GM12878 (cell line): Measurements from ENCODE around the gene GCLM. TPM values are rescaled to one million over a fixed set of nuclear protein-coding genes. Genes with fewer than 3 reads are reported as not detected.

Experiments
- ATAC-seq: fragments of 200-7000 bp; cut with Tn5 transposase; 3 replicates; pipeline ENCODE4 v1.9.1; 2020; ENCODE audit warnings: mild to moderate bottlenecking, moderate library complexity
- Bru-seq: library from RNA; stranded (reverse); fragments of 400-500 nt; gene quantifications from one replicate; lab custom pipeline; 2021; lab: Mats Ljungman, UMichigan
- BruChase-seq, 2 experiments: library from RNA; stranded (reverse); fragments of 400-500 nt; gene quantifications; one replicate each; lab custom pipeline; 2021; lab: Mats Ljungman, UMichigan
- BruUV-seq: library from RNA; stranded (reverse); fragments of 400-500 nt; replicated peaks from 2 replicates; lab custom pipeline; 2021; lab: Mats Ljungman, UMichigan
- CTCF ChIA-PET: fragments of 300-600 bp; sonication (Branson Sonifier 250); formaldehyde crosslinking; extraction: SDS; loops from one replicate; lab custom pipeline; 2021; ENCODE audit warnings: inconsistent platforms; lab: Yijun Ruan, JAX
- POLR2A ChIA-PET: fragments of 350-600 bp; formaldehyde crosslinking; extraction: SDS; loops from one replicate; lab custom pipeline; 2021; ENCODE audit warnings: inconsistent platforms; lab: Charles Lee
- RAD21 ChIA-PET: fragments of 300-600 bp; sonication (Branson Sonifier 250); formaldehyde crosslinking; loops from one replicate; lab custom pipeline; 2023; ENCODE audit warnings: antibody characterized with exemption; ENCODE audit not compliant: unreplicated experiment; lab: Charles Lee
- SMC1A ChIA-PET: fragments of 300-600 bp; sonication (Branson Sonifier 250); formaldehyde crosslinking; loops from one replicate; lab custom pipeline; 2023; ENCODE audit not compliant: unreplicated experiment, uncharacterized antibody; lab: Charles Lee
- DNase-seq: peaks from one replicate; pipeline ENCODE4 v3.0.0-alpha.2; 2011; ENCODE audit warnings: low read depth, low spot score
- FAIRE-seq: peaks from 3 replicates; lab custom pipeline; 2011; peaks lifted over from hg19 to GRCh38; lab: Jason Lieb, UNC
- H2AFZ ChIP-seq: 2 replicates; pipeline ENCODE4 v1.6.0; 2011; ENCODE audit warnings: low read depth, low read length, control low read depth; ENCODE audit not compliant: control insufficient read depth
- H3K27ac ChIP-seq: 2 replicates; pipeline ENCODE4 v1.5.1; 2011; ENCODE audit warnings: control low read depth; ENCODE audit not compliant: control insufficient read depth, insufficient read depth
- H3K27me3 ChIP-seq, 2 experiments: replicated peaks in 1 of 2; 2 replicates each; pipeline versions ENCODE4 v1.6.0 to v1.6.1; 2011; ENCODE audit warnings: low read length in 1 of 2; ENCODE audit not compliant: control insufficient read depth in 2 of 2, insufficient read depth in 2 of 2
- H3K36me3 ChIP-seq, 2 experiments: 2 replicates each; pipeline ENCODE4 v1.5.1; 2011; ENCODE audit warnings: low read length in 1 of 2; ENCODE audit not compliant: control insufficient read depth in 2 of 2, insufficient read depth in 2 of 2
- H3K4me1 ChIP-seq: 2 replicates; pipeline ENCODE4 v1.6.1; 2011; ENCODE audit warnings: mild to moderate bottlenecking, low read length, moderate library complexity, mixed read lengths; ENCODE audit not compliant: control insufficient read depth, insufficient read depth
- H3K4me2 ChIP-seq: 2 replicates; pipeline ENCODE4 v1.6.0; 2011; ENCODE audit warnings: control low read depth; ENCODE audit not compliant: control insufficient read depth, insufficient read depth
- H3K4me3 ChIP-seq: fragments of 200-600 bp; sonication (generic); 2 replicates; pipeline ENCODE4 v1.5.1; 2016
- H3K79me2 ChIP-seq: 2 replicates; pipeline ENCODE4 v1.6.0; 2011; ENCODE audit warnings: low read length; ENCODE audit not compliant: control insufficient read depth, insufficient read depth
- H3K9ac ChIP-seq: 2 replicates; pipeline ENCODE4 v1.8.0; 2011; ENCODE audit warnings: low read length, control low read depth, mixed read lengths; ENCODE audit not compliant: control insufficient read depth, insufficient read depth
- H3K9me3 ChIP-seq: replicated peaks from 3 replicates; pipeline ENCODE4 v1.5.1; 2011; ENCODE audit warnings: mild to moderate bottlenecking, low read length; ENCODE audit not compliant: control insufficient read depth, insufficient read depth
- H4K20me1 ChIP-seq: 2 replicates; pipeline ENCODE4 v1.6.0; 2011; ENCODE audit not compliant: control insufficient read depth, insufficient read depth
- CTCF ChIP-seq, 3 experiments: IDR thresholded peaks in 2 of 3; conservative IDR thresholded peaks in 1 of 3; 2 replicates each; pipeline ENCODE4 v1.5.1; 2011; ENCODE audit warnings: low read depth in 3 of 3, low read length in 3 of 3, mild to moderate bottlenecking in 3 of 3, control low read depth in 2 of 3, moderate library complexity in 2 of 3, inconsistent platforms in 1 of 3, mixed read lengths in 1 of 3; ENCODE audit not compliant: control insufficient read depth in 2 of 3, insufficient read depth in 1 of 3; ENCODE audit errors: extremely low read depth in 1 of 3
- GATAD2B ChIP-seq: fragments of 450-650 bp; conservative IDR thresholded peaks from 2 replicates; pipeline ENCODE4 v1.6.1; 2017; ENCODE audit warnings: low read depth, mild to moderate bottlenecking, moderate library complexity
- MXI1 ChIP-seq: fragments of 150-350 bp; IDR thresholded peaks from 2 replicates; pipeline ENCODE4 v1.6.1; 2011; ENCODE audit warnings: low read depth, mild to moderate bottlenecking, inconsistent platforms, low read length, improper control_type of control experiment
- MYC ChIP-seq: IDR thresholded peaks from 2 replicates; pipeline ENCODE4 v1.6.1; 2011; ENCODE audit warnings: mild to moderate bottlenecking, low read length, moderate library complexity, inconsistent platforms; ENCODE audit not compliant: insufficient read depth, insufficient replicate concordance, insufficient read length, severe bottlenecking
- POLR2A ChIP-seq: IDR thresholded peaks from 2 replicates; pipeline ENCODE4 v1.6.1; 2011; ENCODE audit warnings: low read depth, mild to moderate bottlenecking, low read length
- SREBF1 ChIP-seq: IDR thresholded peaks from 2 replicates; pipeline ENCODE4 v1.6.1; 2012; ENCODE audit warnings: mild to moderate bottlenecking, low read length
- TCF12 ChIP-seq: IDR thresholded peaks from 2 replicates; pipeline ENCODE4 v1.6.1; 2011; ENCODE audit warnings: low read depth, mild to moderate bottlenecking, low read length
- TCF3 ChIP-seq: IDR thresholded peaks from 2 replicates; pipeline ENCODE4 v1.6.1; 2012; ENCODE audit warnings: low read depth, mild to moderate bottlenecking, low read length, borderline replicate concordance; ENCODE audit not compliant: insufficient read depth
- WGBS: methylation state at CpG from one replicate; pipeline ENCODE4 v1.1.6; 2016; ENCODE audit warnings: low lambda C conversion rate; ENCODE audit not compliant: insufficient replicate concordance, insufficient coverage; ENCODE audit errors: missing lambda C conversion rate; 5-methylcytosine and 5-hydroxymethylcytosine counted together
- in situ Hi-C: fragments of 300-500 bp; cut with MboI; formaldehyde crosslinking; loops from 9 replicates; pipeline ENCODE4 v1.14.3; 2018; ENCODE audit warnings: mixed read lengths
- intact Hi-C: fragments of 100-400 bp; cut with micrococcal nuclease; formaldehyde crosslinking; loops from one replicate; pipeline ENCODE4 v1.14.2; 2022; ENCODE audit not compliant: unreplicated experiment
- long read RNA-seq, 2 experiments: library from polyadenylated mRNA; unstranded; transcript quantifications; one replicate each; pipeline ENCODE4 v2.0.0, GENCODE V29; 2019 to 2020
- polyA minus RNA-seq, 3 experiments: library from RNA; depleted of rRNA, polyadenylated mRNA; stranded (reverse); fragments of >200 nt; gene quantifications; 2 replicates each; pipeline ENCODE4 v1.2.3, GENCODE V29; 2011
- polyA plus RNA-seq, 11 experiments: library from polyadenylated mRNA; depleted of rRNA in 4 of 11; unstranded in 6 of 11; stranded (reverse) in 5 of 11; fragments of >200 nt; fragmentation: Nextera tagmentation in 4 of 11; fragmentation: Illumina TruSeq in 1 of 11; extraction: Ambion mirVana in 4 of 11; extraction: Trizol in 1 of 11; gene quantifications; 1 replicate in 1 of 11; 2 replicates in 10 of 11; pipeline versions ENCODE4 v1.2.1 to v1.2.3, GENCODE V29; 2011 to 2016; ENCODE audit warnings: inconsistent platforms in 2 of 11, missing spikeins in 2 of 11, low read depth in 1 of 11
- total RNA-seq, 4 experiments: library from RNA; depleted of rRNA in 3 of 4; stranded (reverse); fragments of >200 nt in 3 of 4; fragmentation: Illumina TruSeq in 1 of 4; extraction: Trizol in 1 of 4; gene quantifications; 2 replicates each; pipeline versions ENCODE4 v1.2.1 to v1.2.3, GENCODE V29; 2013 to 2021
- TF ChIP-seq, protein P1 (sequence below): fragments of 450-650 bp; IDR thresholded peaks from 2 replicates; pipeline ENCODE4 v1.6.1; 2017; ENCODE audit warnings: mild to moderate bottlenecking, moderate library complexity

Gene GCLM, protein sequence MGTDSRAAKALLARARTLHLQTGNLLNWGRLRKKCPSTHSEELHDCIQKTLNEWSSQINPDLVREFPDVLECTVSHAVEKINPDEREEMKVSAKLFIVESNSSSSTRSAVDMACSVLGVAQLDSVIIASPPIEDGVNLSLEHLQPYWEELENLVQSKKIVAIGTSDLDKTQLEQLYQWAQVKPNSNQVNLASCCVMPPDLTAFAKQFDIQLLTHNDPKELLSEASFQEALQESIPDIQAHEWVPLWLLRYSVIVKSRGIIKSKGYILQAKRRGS
- 4.3 and 5.4 TPM in 2 replicates for total RNA-seq (2013; cell fraction: nucleolus; rRNA removed)
- total RNA-seq (2014; rRNA removed) (6.2 and 6.4 TPM in 2 replicates), total RNA-seq (2014; rRNA removed; fragmentation: Illumina TruSeq; extraction: Trizol) (7.3 and 7.5 TPM in 2 replicates), total RNA-seq (2021) (11.1 and 11.6 TPM in 2 replicates), polyA plus RNA-seq (2011; rRNA removed) (15.3 and 19.7 TPM in 2 replicates), polyA plus RNA-seq (2014; fragmentation: Illumina TruSeq; extraction: Trizol) (9.5 and 10.1 TPM in 2 replicates), polyA plus RNA-seq (2014; fragmentation: Nextera tagmentation; extraction: Ambion mirVana) (1 to 10 TPM; 3.6 to 5.0 TPM), polyA plus RNA-seq (2014; rRNA removed) (5.9 and 6.2 TPM in 2 replicates), polyA plus RNA-seq (2016; fragmentation: Nextera tagmentation; extraction: Ambion mirVana) (10 to 100 TPM in 1 of 2 experiments, 1 to 10 TPM in 1; 2.6 to 17.3 TPM), polyA minus RNA-seq (2011; rRNA and poly(A)+ RNA removed) (7.4 and 13.0 TPM in 2 replicates), Bru-seq, nascent RNA (percentile 66 among the genes with signal in this experiment), BruChase-seq, experiment 1, labeled RNA remaining after a 6-hour chase (percentile 75 among the genes with signal in this experiment), BruChase-seq, experiment 2, labeled RNA remaining after a 2-hour chase (percentile 73 among the genes with signal in this experiment)
- 1.1 TPM for polyA plus RNA-seq (2011; ENCODE audit: low read depth)
- polyA plus RNA-seq (2011; cell fraction: cytosol; rRNA removed), result 4.7 and 6.2 TPM in 2 replicates
- 4.8 and 5.0 TPM in 2 replicates for polyA plus RNA-seq (2011; cell fraction: nucleus; rRNA removed)
- polyA plus RNA-seq (2012), result 1.8 and 5.2 TPM in 2 replicates
- 5.0 and 5.9 TPM in 2 replicates for polyA minus RNA-seq (2011; cell fraction: cytosol; rRNA and poly(A)+ RNA removed)
- polyA minus RNA-seq (2011; cell fraction: nucleus; rRNA and poly(A)+ RNA removed), result 10.4 and 25.8 TPM in 2 replicates
- long read RNA-seq, experiment 1, full-length matches to known transcripts, result 36 of 39 reads
- long read RNA-seq, experiment 1, partial matches to known transcripts, result 2 of 39 reads
- long read RNA-seq, experiment 1, other reads (novel, unspliced or antisense), result 1 of 39 reads
- long read RNA-seq, experiment 2, full-length matches to known transcripts, result 1 of 5 reads
- long read RNA-seq, experiment 2, partial matches to known transcripts, result 1 of 5 reads
- long read RNA-seq, experiment 2, other reads (novel, unspliced or antisense), result 3 of 5 reads

- no peaks in the 10 kb centered on the region for H3K9me3 ChIP-seq
- peak within 1 kb of the TSS; percentile 87 for H2AFZ ChIP-seq
- no peaks in the 10 kb centered on the region for H3K36me3 ChIP-seq
- ChIA-PET SMC1A (interaction anchor here (0.6 to 1.2 kb wide), 5 partner anchors 24 to 1221 kb away, joined by 3 to 4 read pairs (median 3); no protein-coding TSS in a partner anchor), POLR2A (interaction anchor here (0.8 kb wide), 1 partner anchor 13 kb away, joined by 4 read pairs; no protein-coding TSS in a partner anchor), RAD21 (interaction anchor here (0.9 to 1.7 kb wide), 2 partner anchors 30 to 64 kb away, joined by 3 to 4 read pairs; partner anchors contain the start of gene DNTTIP2), CTCF (interaction anchor here (0.9 to 2.2 kb wide), 6 partner anchors 9 to 194 kb away, joined by 3 to 12 read pairs (median 4); no protein-coding TSS in a partner anchor)
- intact Hi-C loops (loop anchor here (1.0 to 2.0 kb wide), 2 partner anchors 30 to 63 kb away; partner anchors contain the start of gene DNTTIP2), in situ Hi-C loops (no loop called here)
- FAIRE-seq (peak; percentile 69), ATAC-seq (peak; percentile 93), DNase-seq (peak; percentile 40)
- H3K27ac ChIP-seq, result peak within 1 kb of the TSS; percentile 42; the same call in 1 of the 2 replicates
- no peaks in the 10 kb centered on the region for H4K20me1 ChIP-seq
- no peaks in the 10 kb centered on the region; the same call in 1 of the 2 replicates for H3K4me1 ChIP-seq
- H3K9ac ChIP-seq, result peak within 1 kb of the TSS; percentile 73
- whole genome bisulfite sequencing, result 2% methylated on average over 68 of the region's 102 CpGs
- H3K27me3 ChIP-seq, result no peaks in the 10 kb centered on the region
- BruUV-seq, result no TSS peak
- peak within 1 kb of the TSS; percentile 74 for H3K4me3 ChIP-seq
- H3K4me2 ChIP-seq, result peak within 1 kb of the TSS; percentile 82
- H3K79me2 ChIP-seq, result peaks cover 32% of the 10 kb centered on the region
- TF ChIP-seq SREBF1, result no peak
- 0 out of 2 replicates have a peak, but pooled peaks have one; percentile 14 for TF ChIP-seq TCF12
- peak; percentile 61 for TF ChIP-seq POLR2A
- TF ChIP-seq MXI1, result peak; percentile 69; the same call in 1 of the 2 replicates
- TF ChIP-seq, protein P1, sequence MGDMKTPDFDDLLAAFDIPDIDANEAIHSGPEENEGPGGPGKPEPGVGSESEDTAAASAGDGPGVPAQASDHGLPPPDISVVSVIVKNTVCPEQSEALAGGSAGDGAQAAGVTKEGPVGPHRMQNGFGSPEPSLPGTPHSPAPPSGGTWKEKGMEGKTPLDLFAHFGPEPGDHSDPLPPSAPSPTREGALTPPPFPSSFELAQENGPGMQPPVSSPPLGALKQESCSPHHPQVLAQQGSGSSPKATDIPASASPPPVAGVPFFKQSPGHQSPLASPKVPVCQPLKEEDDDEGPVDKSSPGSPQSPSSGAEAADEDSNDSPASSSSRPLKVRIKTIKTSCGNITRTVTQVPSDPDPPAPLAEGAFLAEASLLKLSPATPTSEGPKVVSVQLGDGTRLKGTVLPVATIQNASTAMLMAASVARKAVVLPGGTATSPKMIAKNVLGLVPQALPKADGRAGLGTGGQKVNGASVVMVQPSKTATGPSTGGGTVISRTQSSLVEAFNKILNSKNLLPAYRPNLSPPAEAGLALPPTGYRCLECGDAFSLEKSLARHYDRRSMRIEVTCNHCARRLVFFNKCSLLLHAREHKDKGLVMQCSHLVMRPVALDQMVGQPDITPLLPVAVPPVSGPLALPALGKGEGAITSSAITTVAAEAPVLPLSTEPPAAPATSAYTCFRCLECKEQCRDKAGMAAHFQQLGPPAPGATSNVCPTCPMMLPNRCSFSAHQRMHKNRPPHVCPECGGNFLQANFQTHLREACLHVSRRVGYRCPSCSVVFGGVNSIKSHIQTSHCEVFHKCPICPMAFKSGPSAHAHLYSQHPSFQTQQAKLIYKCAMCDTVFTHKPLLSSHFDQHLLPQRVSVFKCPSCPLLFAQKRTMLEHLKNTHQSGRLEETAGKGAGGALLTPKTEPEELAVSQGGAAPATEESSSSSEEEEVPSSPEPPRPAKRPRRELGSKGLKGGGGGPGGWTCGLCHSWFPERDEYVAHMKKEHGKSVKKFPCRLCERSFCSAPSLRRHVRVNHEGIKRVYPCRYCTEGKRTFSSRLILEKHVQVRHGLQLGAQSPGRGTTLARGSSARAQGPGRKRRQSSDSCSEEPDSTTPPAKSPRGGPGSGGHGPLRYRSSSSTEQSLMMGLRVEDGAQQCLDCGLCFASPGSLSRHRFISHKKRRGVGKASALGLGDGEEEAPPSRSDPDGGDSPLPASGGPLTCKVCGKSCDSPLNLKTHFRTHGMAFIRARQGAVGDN, result peak; percentile 71
- TF ChIP-seq TCF3, result peak; percentile 53; the same call in 1 of the 2 replicates
- TF ChIP-seq GATAD2B, result peak; percentile 95
- TF ChIP-seq MYC, result peak; percentile 24
- peak; percentile 70 to 98 (median 79); a peak in 5 of 6 replicates for TF ChIP-seq CTCF (IDR thresholded peaks at IDR 0.05 in 2 of 3, conservative IDR thresholded peaks at IDR 0.05 in 1 of 3; ENCODE audit: control insufficient read depth in 2 of 3, extremely low read depth in 1 of 3, insufficient read depth in 1 of 3, low read depth in 3 of 3, low read length in 3 of 3)
Observed at GRCh38 chr1:93909146-93910050, at the start of gene GCLM. GCLM (minus strand) TSS chr1:93909430; CDS start chr1:93909163, 267 bp downstream.
